ENCODE measurements around the gene PHF21A. TPM values are rescaled to one million over a fixed set of nuclear protein-coding genes. Genes with fewer than 3 reads are reported as not detected.

PHF21A gene
- total RNA-seq, 1 donor from 2014 or later = 35.7 TPM

GRCh38 chr11:45889555-45889954 lies 231.7 kb downstream of the PHF21A start:
- Mint-ChIP-seq H3K9me3 (no peaks in the 10 kb centered on the region), H3K4me1 (ENCODE audit: low read depth) (peaks cover under 1% of the 10 kb centered on the region), H3K27ac (no peak overlapping the region), H3K4me3 (ENCODE audit: low read depth) (no peak overlapping the region), H3K27me3 (ENCODE audit: low read depth) (peaks cover 10% of the 10 kb centered on the region), H3K36me3 (ENCODE audit: low read depth) (no peaks in the 10 kb centered on the region)
- intact Hi-C loops (cut with micrococcal nuclease) = no loop called here
- no peak for DNase-seq (ENCODE audit: low spot score)

- DNase-seq (ENCODE audit: low spot score) = no peak
- Mint-ChIP-seq H3K9me3 (no peaks in the 10 kb centered on the region), H3K4me1 (ENCODE audit: low read depth) (peaks cover 3% of the 10 kb centered on the region), H3K36me3 (ENCODE audit: low read depth) (no peaks in the 10 kb centered on the region), H3K4me3 (ENCODE audit: low read depth) (no peak overlapping the region), H3K27me3 (ENCODE audit: low read depth) (peaks cover 8% of the 10 kb centered on the region), H3K27ac (no peak overlapping the region)
- intact Hi-C loops (cut with micrococcal nuclease) = no loop called here
These were observed 233.7 kb downstream of the PHF21A start for GRCh38 chr11:45887587-45887986.

DNA sequence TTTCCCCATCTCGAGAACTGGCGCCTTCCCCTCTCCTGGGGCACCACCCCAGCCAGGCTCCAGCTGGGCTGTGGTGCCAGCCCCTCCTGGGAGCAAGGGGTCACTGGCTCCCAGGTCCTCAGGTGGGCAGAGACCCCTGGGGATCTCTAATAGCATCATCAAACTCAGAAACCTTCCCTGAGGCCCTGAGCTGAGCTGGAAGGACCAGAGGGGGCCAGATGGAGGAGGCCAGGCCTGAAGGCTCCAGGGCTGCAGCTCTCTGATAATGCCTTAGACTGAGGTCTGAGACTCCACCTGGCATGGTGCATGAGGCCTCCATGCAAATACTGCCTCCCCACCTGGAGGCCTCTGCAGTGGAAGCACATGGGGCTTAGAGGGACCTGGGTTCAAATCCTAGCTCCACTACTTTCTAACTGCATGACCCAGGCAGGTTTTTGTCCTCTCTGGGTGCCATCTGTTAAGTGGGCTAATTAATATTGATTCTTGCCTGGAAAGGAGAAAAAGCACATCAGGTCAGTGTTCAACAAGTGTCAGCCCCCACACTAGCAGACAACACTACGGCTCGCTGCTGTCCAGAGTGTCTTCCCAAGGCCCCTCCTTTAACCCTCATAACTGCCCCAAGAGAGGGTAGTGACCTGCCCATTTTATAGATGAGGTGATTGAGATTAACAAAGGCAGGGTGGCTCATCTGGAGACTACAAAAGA lies 234.3 kb downstream of the PHF21A start:
- Mint-ChIP-seq H3K4me3 (ENCODE audit: low read depth) (peak overlapping the region; percentile 5), H3K27ac (no peak overlapping the region), H3K9me3 (no peaks in the 10 kb centered on the region), H3K36me3 (ENCODE audit: low read depth) (no peaks in the 10 kb centered on the region), H3K4me1 (ENCODE audit: low read depth) (peaks cover 3% of the 10 kb centered on the region), H3K27me3 (ENCODE audit: low read depth) (peaks cover 8% of the 10 kb centered on the region)
- intact Hi-C loops (cut with micrococcal nuclease) = no loop called here
- no peak for DNase-seq (ENCODE audit: low spot score)

GRCh38 chr11:45885921-45886721 lies 235.1 kb downstream of the PHF21A start:
- peak overlapping the region; percentile 5 for H3K4me3 Mint-ChIP-seq (ENCODE audit: low read depth)
- DNase-seq (ENCODE audit: low spot score) = no peak
- intact Hi-C loops (cut with micrococcal nuclease) = loop anchor here (1.0 kb wide), 1 partner anchor 32 kb away; no protein-coding TSS in a partner anchor
- no peaks in the 10 kb centered on the region for H3K36me3 Mint-ChIP-seq (ENCODE audit: low read depth)
- H3K27ac Mint-ChIP-seq = no peak overlapping the region
- H3K9me3 Mint-ChIP-seq = no peaks in the 10 kb centered on the region
- peaks cover 8% of the 10 kb centered on the region for H3K27me3 Mint-ChIP-seq (ENCODE audit: low read depth)
- H3K4me1 Mint-ChIP-seq (ENCODE audit: low read depth) = peaks cover 3% of the 10 kb centered on the region

GRCh38 chr11:45885274-45885920 lies 235.9 kb downstream of the PHF21A start, which contains the start of gene MAPK8IP1:
Gene MAPK8IP1 (plus strand): TSS chr11:45885651. CDS start chr11:45885821, 170 bp downstream.
- DNase-seq (ENCODE audit: low spot score) = peak; percentile 46
- peaks cover 3% of the 10 kb centered on the region for H3K4me1 Mint-ChIP-seq (ENCODE audit: low read depth)
- H3K9me3 Mint-ChIP-seq = no peaks in the 10 kb centered on the region
- peaks cover 5% of the 10 kb centered on the region for H3K36me3 Mint-ChIP-seq (ENCODE audit: low read depth)
- H3K27ac Mint-ChIP-seq = no peak within 1 kb of the TSS
- intact Hi-C loops (cut with micrococcal nuclease) = loop anchor here (1.0 kb wide), 1 partner anchor 33 kb away; no protein-coding TSS in a partner anchor
- H3K4me3 Mint-ChIP-seq (ENCODE audit: low read depth) = peak within 1 kb of the TSS; percentile 51
- peaks cover 8% of the 10 kb centered on the region for H3K27me3 Mint-ChIP-seq (ENCODE audit: low read depth)

- Mint-ChIP-seq H3K27ac (no peak overlapping the region), H3K4me3 (ENCODE audit: low read depth) (peak overlapping the region; percentile 51), H3K9me3 (no peaks in the 10 kb centered on the region), H3K4me1 (ENCODE audit: low read depth) (peaks cover 3% of the 10 kb centered on the region), H3K27me3 (ENCODE audit: low read depth) (peaks cover 8% of the 10 kb centered on the region), H3K36me3 (ENCODE audit: low read depth) (peaks cover 9% of the 10 kb centered on the region)
- DNase-seq (ENCODE audit: low spot score) = no peak
- intact Hi-C loops (cut with micrococcal nuclease) = loop anchor here (1.0 kb wide), 1 partner anchor 34 kb away; no protein-coding TSS in a partner anchor
These were observed 236.6 kb downstream of the PHF21A start for GRCh38 chr11:45884596-45885185.

Other genes with a start within 250 kb of the PHF21A start
- gene MAPK8IP1, start 235.8 kb downstream of the PHF21A start, total RNA-seq = 0.46 and 0.66 TPM in 2 replicates
- gene FREY1, start 214.2 kb downstream of the PHF21A start, total RNA-seq = 1.4 and 1.7 TPM in 2 replicates
- 30.8 and 38.5 TPM in 2 replicates for gene PEX16, start 203.6 kb downstream of the PHF21A start, total RNA-seq
- 0.07 and 0.30 TPM in 2 replicates for gene LARGE2, start 198.8 kb downstream of the PHF21A start, total RNA-seq
- gene CREB3L1, start 156.2 kb upstream of the PHF21A start, total RNA-seq = not detected in 2 replicates
- 82.3 and 86.1 TPM in 2 replicates for gene DGKZ, start 226.0 kb upstream of the PHF21A start, total RNA-seq